ENCODE data around the gene BCAS3. TPM values are rescaled to one million over a fixed set of nuclear protein-coding genes. Genes with fewer than 3 reads are reported as not detected.

Gene BCAS3
- total RNA-seq, 4 donors from 2014 or later: 18.2 to 60.6 (median 23.4) TPM

DNA sequence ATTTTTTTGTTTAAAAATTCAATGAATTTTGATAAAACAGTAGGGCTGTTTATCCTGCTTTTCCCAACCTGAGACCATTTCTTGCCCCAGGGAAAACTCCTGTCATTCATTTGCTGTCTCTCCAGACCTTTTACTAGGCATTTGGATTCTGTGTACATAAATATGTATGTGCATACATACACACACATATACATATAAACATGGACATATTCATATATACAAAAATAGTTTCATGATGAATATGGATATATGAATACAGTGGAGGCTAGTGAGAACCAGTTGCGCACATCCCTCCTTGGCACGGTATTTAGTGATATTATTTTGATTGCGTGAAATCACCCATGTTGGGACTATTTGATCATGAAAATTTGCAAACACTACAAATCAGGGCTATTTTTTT, 269.9 kb downstream of the BCAS3 start:
- TF ChIP-seq POLR2A (IDR thresholded peaks at IDR 0.05): no peak
- TF ChIP-seq, protein P1, sequence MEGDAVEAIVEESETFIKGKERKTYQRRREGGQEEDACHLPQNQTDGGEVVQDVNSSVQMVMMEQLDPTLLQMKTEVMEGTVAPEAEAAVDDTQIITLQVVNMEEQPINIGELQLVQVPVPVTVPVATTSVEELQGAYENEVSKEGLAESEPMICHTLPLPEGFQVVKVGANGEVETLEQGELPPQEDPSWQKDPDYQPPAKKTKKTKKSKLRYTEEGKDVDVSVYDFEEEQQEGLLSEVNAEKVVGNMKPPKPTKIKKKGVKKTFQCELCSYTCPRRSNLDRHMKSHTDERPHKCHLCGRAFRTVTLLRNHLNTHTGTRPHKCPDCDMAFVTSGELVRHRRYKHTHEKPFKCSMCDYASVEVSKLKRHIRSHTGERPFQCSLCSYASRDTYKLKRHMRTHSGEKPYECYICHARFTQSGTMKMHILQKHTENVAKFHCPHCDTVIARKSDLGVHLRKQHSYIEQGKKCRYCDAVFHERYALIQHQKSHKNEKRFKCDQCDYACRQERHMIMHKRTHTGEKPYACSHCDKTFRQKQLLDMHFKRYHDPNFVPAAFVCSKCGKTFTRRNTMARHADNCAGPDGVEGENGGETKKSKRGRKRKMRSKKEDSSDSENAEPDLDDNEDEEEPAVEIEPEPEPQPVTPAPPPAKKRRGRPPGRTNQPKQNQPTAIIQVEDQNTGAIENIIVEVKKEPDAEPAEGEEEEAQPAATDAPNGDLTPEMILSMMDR (IDR thresholded peaks at IDR 0.05 in 4 of 5, conservative IDR thresholded peaks at IDR 0.05 in 1 of 5): no peak
- Histone ChIP-seq H3K36me3 (no peaks in the 10 kb centered on the region), H3K4me3 (no peak overlapping the region), H3K4me1 (no peaks in the 10 kb centered on the region), H3K9me3 (no peaks in the 10 kb centered on the region), H3K27me3 (no peaks in the 10 kb centered on the region), H3K27ac (no peak overlapping the region)
- no peak for ATAC-seq
- in situ Hi-C loops (cut with MboI; ENCODE audit: low sequenced_read_pairs in 4 of 4) (no loop called here), intact Hi-C loops (cut with DNase I; ENCODE audit: low total_unique reads) (no loop called here)
- no peak for DNase-seq

DNA sequence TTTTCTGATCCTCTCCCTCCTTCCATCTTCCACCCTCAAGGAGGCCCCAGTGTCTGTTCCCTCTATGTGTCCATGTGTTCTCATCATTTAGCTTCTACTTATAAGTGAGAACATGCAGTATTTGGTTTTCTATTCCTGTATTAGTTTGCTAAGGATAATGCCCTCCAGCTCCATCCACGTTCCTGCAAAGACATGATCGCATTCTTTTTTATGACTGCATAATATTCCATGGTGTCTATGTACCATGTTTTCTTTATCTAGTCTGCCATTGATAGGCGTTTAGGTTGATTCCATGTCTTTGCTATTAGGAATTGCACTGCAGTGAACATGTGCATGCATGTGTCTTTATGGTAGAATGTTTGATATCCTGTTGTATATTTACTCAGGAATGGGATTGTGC, 275.1 kb downstream of the BCAS3 start:
- no peak for ATAC-seq
- H3K27ac ChIP-seq: no peak overlapping the region
- H3K9me3 ChIP-seq: no peaks in the 10 kb centered on the region
- in situ Hi-C loops (cut with MboI; ENCODE audit: low sequenced_read_pairs in 4 of 4): no loop called here
- no peaks in the 10 kb centered on the region for H3K36me3 ChIP-seq
- DNase-seq: no peak
- H3K4me3 ChIP-seq: no peak overlapping the region
- no peaks in the 10 kb centered on the region for H3K27me3 ChIP-seq
- intact Hi-C loops (cut with DNase I; ENCODE audit: low total_unique reads): no loop called here
- H3K4me1 ChIP-seq: no peaks in the 10 kb centered on the region
- no peak for TF ChIP-seq POLR2A (IDR thresholded peaks at IDR 0.05)
- TF ChIP-seq, protein P1 (IDR thresholded peaks at IDR 0.05 in 4 of 5, conservative IDR thresholded peaks at IDR 0.05 in 1 of 5): no peak

DNA sequence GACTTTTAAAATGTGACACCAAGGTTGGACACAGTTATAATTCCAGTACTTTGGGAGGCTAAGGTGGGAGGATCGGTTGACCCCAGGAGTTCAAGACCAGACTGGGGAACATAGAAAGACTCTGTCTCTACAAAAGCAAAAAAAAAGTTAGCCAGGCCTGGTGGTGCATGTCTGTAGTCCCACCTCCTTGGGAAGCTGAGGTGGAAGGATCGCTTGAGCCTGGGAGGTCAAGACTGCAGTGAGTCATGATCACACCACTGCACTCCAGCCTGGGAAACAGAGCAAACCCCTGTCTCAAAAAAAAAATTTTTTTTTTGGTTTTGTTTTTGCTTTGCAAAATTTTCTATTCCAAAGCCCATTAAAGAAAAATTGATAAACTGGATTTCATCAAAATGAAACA, 281.4 kb downstream of the BCAS3 start:
- TF ChIP-seq, protein P1 (IDR thresholded peaks at IDR 0.05 in 4 of 5, conservative IDR thresholded peaks at IDR 0.05 in 1 of 5): no peak
- TF ChIP-seq POLR2A (IDR thresholded peaks at IDR 0.05): no peak
- in situ Hi-C loops (cut with MboI; ENCODE audit: low sequenced_read_pairs in 4 of 4): no loop called here

DNA sequence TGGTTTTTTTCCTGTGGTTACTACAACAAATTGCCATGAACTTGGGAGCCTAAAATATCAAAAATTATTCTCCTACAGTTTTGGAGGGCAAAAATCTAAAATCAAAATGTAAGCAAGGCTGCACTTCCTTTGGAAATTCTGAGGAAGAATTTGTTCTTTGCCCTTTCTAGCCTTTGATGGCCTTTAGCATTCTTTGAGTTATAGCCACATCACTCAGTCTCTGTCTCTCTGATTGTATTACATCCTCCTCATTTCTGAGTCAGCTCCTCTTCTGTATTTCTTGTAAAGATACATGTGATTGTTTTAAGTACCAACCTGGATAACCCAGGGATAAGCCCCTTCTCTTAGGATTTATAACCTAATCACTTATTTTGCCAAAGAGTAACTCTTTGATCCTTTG, 282.0 kb downstream of the BCAS3 start:
- in situ Hi-C loops (cut with MboI; ENCODE audit: low sequenced_read_pairs in 4 of 4): no loop called here
- H3K4me1 ChIP-seq: no peaks in the 10 kb centered on the region
- H3K27ac ChIP-seq: no peak overlapping the region
- H3K27me3 ChIP-seq: no peaks in the 10 kb centered on the region
- no peak overlapping the region for H3K4me3 ChIP-seq
- no peak for ATAC-seq
- H3K36me3 ChIP-seq: peaks cover 0 to 9% of the 10 kb centered on the region in 2 donors
- peaks cover 0 to 5% (median 0%) of the 10 kb centered on the region in 3 donors for H3K9me3 ChIP-seq
- DNase-seq: no peak
- intact Hi-C loops (cut with DNase I; ENCODE audit: low total_unique reads): no loop called here
- TF ChIP-seq, protein P1 (IDR thresholded peaks at IDR 0.05 in 4 of 5, conservative IDR thresholded peaks at IDR 0.05 in 1 of 5): no peak
- TF ChIP-seq POLR2A (IDR thresholded peaks at IDR 0.05): no peak

More for the DNA sequence above, 281.4 kb downstream of the BCAS3 start:
- no peaks in the 10 kb centered on the region for H3K4me1 ChIP-seq
- H3K4me3 ChIP-seq: no peak overlapping the region
- H3K27ac ChIP-seq: no peak overlapping the region
- peaks cover 0 to 9% of the 10 kb centered on the region in 2 donors for H3K36me3 ChIP-seq
- peaks cover 0 to 5% (median 0%) of the 10 kb centered on the region in 3 donors for H3K9me3 ChIP-seq
- no peak for ATAC-seq
- intact Hi-C loops (cut with DNase I; ENCODE audit: low total_unique reads): no loop called here
- DNase-seq: no peak
- H3K27me3 ChIP-seq: no peaks in the 10 kb centered on the region
